Measurements from ENCODE around the gene STRIP2. TPM values are rescaled to one million over a fixed set of nuclear protein-coding genes. Genes with fewer than 3 reads are reported as not detected.
"Not testable (repeated sequence)": the region's sequence is repeated elsewhere in the genome, so short reads cannot be mapped to it uniquely, and the experiment has no call there.

STRIP2 gene
- total RNA-seq, 1 experiment from 2014 or later: 9.9 TPM

DNA sequence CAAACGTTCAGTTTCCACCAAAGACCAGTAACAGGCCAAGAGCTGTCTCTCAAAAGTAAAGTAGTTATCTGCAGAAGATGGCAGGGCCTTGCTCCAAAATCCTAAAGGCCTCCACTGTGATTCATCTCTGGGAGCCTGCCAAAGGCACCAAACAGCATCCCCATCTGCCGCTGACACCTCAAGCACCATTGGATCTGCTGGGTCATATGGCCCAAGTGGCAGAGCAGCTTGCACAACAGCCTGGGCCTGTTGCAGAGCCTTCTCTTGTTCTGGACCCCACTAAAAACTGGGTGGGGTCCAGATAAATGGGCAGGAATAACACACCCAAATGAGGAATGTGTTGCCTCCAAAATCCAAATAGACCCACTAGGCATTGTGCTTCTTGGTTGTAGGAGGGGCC is 12.7 kb downstream of the STRIP2 start:
- not testable (repeated sequence) for H3K9me3 ChIP-seq (ENCODE audit: control insufficient read depth, low read depth, low read length); H2AK5ac ChIP-seq (ENCODE audit: insufficient read length, low read length); H3K18ac ChIP-seq (ENCODE audit: insufficient read length, low read depth, low read length); H3K56ac ChIP-seq (ENCODE audit: insufficient read length, low read depth, low read length); H3K27me3 ChIP-seq (ENCODE audit: insufficient read depth, low read length); H2AFZ ChIP-seq (ENCODE audit: low read length); H4K5ac ChIP-seq (ENCODE audit: insufficient read length, low read depth, low read length); H2BK5ac ChIP-seq (ENCODE audit: insufficient read length, low read length); H3K27ac Mint-ChIP-seq; H4K20me1 ChIP-seq (ENCODE audit: control insufficient read depth, insufficient read depth, insufficient read length); H3K4ac ChIP-seq (ENCODE audit: low read depth, low read length); H3K23ac ChIP-seq (ENCODE audit: insufficient read length, low read depth, low read length); H2BK120ac ChIP-seq (ENCODE audit: low read depth, low read length, poor library complexity, severe bottlenecking); H3K4me2 ChIP-seq (ENCODE audit: insufficient read depth, insufficient read length, low read length); H3K27ac ChIP-seq (ENCODE audit: insufficient read length, low read depth, low read length); H2BK12ac ChIP-seq (ENCODE audit: insufficient read length, low read depth, low read length); H4K91ac ChIP-seq (ENCODE audit: insufficient read length, low read depth, low read length); H2BK20ac ChIP-seq (ENCODE audit: low read depth, low read length, poor library complexity, severe bottlenecking); H3K4me3 Mint-ChIP-seq; H3K4me1 ChIP-seq (ENCODE audit: insufficient read depth, low read length); H4K8ac ChIP-seq (replicated peaks; ENCODE audit: insufficient read length, low read depth, low read length); H3T11ph ChIP-seq (ENCODE audit: low read length); H3K9ac ChIP-seq (ENCODE audit: extremely low read depth, insufficient read length, low read length); H3K14ac ChIP-seq (ENCODE audit: insufficient read depth, low read length); H3K9me3 Mint-ChIP-seq; DNase-seq; H3K79me2 ChIP-seq (ENCODE audit: insufficient read depth, low read length); H3K23me2 ChIP-seq (ENCODE audit: insufficient read length, low read depth, low read length, poor library complexity, severe bottlenecking); H3K4me1 Mint-ChIP-seq; H3K79me1 ChIP-seq (ENCODE audit: insufficient read depth, low read depth, low read length, poor library complexity, severe bottlenecking); H3K27me3 Mint-ChIP-seq (ENCODE audit: low read depth); H2BK15ac ChIP-seq (ENCODE audit: low read depth, low read length)
- WGBS (ENCODE audit: extremely low coverage, insufficient read length, low lambda C conversion rate): no CpG with 5 or more reads among the region's 2 CpGs
- peaks cover 45 to 64% (median 59%) of the 10 kb centered on the region in 3 experiments for H3K36me3 Mint-ChIP-seq (ENCODE audit: insufficient read depth in 1 of 3, low read depth in 3 of 3)

DNA sequence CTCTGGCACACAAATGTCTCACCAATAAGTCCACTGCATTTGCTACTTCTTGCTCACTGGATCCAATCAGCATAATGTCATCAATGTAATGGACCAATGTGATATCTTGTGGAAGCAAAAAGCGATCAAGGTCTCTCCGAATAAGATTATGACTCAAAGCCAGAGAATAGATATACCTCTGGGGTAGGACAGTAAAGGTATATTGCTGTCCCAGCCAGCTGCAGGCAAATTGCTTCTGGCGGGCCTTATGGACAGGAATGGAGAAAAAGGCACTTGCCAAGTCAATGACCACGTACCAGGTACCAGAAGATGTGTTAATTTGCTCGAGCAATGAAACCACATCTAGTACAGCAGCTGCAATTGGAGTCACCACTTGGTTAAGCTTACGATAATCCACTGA is 13.2 kb downstream of the STRIP2 start:
- not testable (repeated sequence) for H3K27ac ChIP-seq (ENCODE audit: insufficient read length, low read depth, low read length); H3K27me3 ChIP-seq (ENCODE audit: insufficient read depth, low read length); H2AFZ ChIP-seq (ENCODE audit: low read length); H4K5ac ChIP-seq (ENCODE audit: insufficient read length, low read depth, low read length); H3K4me1 Mint-ChIP-seq; H2BK12ac ChIP-seq (ENCODE audit: insufficient read length, low read depth, low read length); H4K20me1 ChIP-seq (ENCODE audit: control insufficient read depth, insufficient read depth, insufficient read length); H3K79me1 ChIP-seq (ENCODE audit: insufficient read depth, low read depth, low read length, poor library complexity, severe bottlenecking); H3K4me1 ChIP-seq (ENCODE audit: insufficient read depth, low read length); H3K4me2 ChIP-seq (ENCODE audit: insufficient read depth, insufficient read length, low read length); H2BK20ac ChIP-seq (ENCODE audit: low read depth, low read length, poor library complexity, severe bottlenecking); H3K9me3 Mint-ChIP-seq; H3K79me2 ChIP-seq (ENCODE audit: insufficient read depth, low read length); H3K23ac ChIP-seq (ENCODE audit: insufficient read length, low read depth, low read length); H3K18ac ChIP-seq (ENCODE audit: insufficient read length, low read depth, low read length); H3K9ac ChIP-seq (ENCODE audit: extremely low read depth, insufficient read length, low read length); H4K8ac ChIP-seq (replicated peaks; ENCODE audit: insufficient read length, low read depth, low read length); DNase-seq; H3K23me2 ChIP-seq (ENCODE audit: insufficient read length, low read depth, low read length, poor library complexity, severe bottlenecking); H3K27ac Mint-ChIP-seq; H2BK120ac ChIP-seq (ENCODE audit: low read depth, low read length, poor library complexity, severe bottlenecking); H3K4me3 Mint-ChIP-seq; H2BK15ac ChIP-seq (ENCODE audit: low read depth, low read length); H3K14ac ChIP-seq (ENCODE audit: insufficient read depth, low read length); H3T11ph ChIP-seq (ENCODE audit: low read length); H3K9me3 ChIP-seq (ENCODE audit: control insufficient read depth, low read depth, low read length); H3K56ac ChIP-seq (ENCODE audit: insufficient read length, low read depth, low read length); H3K27me3 Mint-ChIP-seq (ENCODE audit: low read depth); H2BK5ac ChIP-seq (ENCODE audit: insufficient read length, low read length); H3K4ac ChIP-seq (ENCODE audit: low read depth, low read length); H4K91ac ChIP-seq (ENCODE audit: insufficient read length, low read depth, low read length); H2AK5ac ChIP-seq (ENCODE audit: insufficient read length, low read length)
- WGBS (ENCODE audit: extremely low coverage, insufficient read length, low lambda C conversion rate): no CpG with 5 or more reads among the region's 6 CpGs
- H3K36me3 Mint-ChIP-seq (ENCODE audit: insufficient read depth in 1 of 3, low read depth in 3 of 3): peaks cover 45 to 64% (median 60%) of the 10 kb centered on the region in 3 experiments
